Subcutaneous adipose tissue (tissue), 4 donors: ENCODE results near the gene RNF112. TPM values are rescaled to one million over a fixed set of nuclear protein-coding genes. Genes with fewer than 3 reads are reported as not detected.

Experiments used
- CTCF ChIP-seq: fragments of 450-650 bp; IDR thresholded peaks from one replicate; pipeline ENCODE4 v1.5.1; 2016; ENCODE audit warnings: low read depth, mild to moderate bottlenecking, control low read depth, antibody characterized with exemption, moderate library complexity
- total RNA-seq, 4 donors: library from RNA; depleted of rRNA; stranded (reverse); fragments of >200 nt; gene quantifications; one replicate each; pipeline ENCODE4 v1.1.0, GENCODE V29; 2016

Gene RNF112
- total RNA-seq, 4 donors from 2014 or later = 0.68 to 7.5 (median 1.0) TPM

- TF ChIP-seq CTCF = no peak
Observed at GRCh38 chr17:19407601-19408345, 3.3 kb upstream of the RNF112 start.

DNA sequence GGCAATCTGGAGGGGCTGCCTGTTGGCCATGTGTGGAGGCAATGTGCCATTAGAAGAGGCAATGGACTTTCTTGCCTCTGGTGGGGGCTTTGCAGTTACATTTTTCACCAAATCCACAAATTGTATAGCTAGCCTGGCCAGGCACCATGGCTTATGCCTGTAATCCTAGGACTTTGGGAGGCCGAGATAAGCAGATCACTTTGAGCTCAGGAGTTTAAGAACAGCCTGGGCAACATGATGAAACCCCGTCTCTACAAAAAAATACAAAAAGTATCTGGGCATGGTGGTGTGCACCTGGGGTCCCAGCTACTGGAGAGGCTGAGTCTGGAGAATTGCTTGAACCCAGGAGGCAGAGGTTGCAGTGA lies 2.7 kb upstream of the RNF112 start:
- TF ChIP-seq CTCF = no peak

- TF ChIP-seq CTCF = no peak
Observed at GRCh38 chr17:19409066-19409465, 2.0 kb upstream of the RNF112 start.

GRCh38 chr17:19409509-19409908 lies 1.5 kb upstream of the RNF112 start:
- TF ChIP-seq CTCF = no peak

DNA sequence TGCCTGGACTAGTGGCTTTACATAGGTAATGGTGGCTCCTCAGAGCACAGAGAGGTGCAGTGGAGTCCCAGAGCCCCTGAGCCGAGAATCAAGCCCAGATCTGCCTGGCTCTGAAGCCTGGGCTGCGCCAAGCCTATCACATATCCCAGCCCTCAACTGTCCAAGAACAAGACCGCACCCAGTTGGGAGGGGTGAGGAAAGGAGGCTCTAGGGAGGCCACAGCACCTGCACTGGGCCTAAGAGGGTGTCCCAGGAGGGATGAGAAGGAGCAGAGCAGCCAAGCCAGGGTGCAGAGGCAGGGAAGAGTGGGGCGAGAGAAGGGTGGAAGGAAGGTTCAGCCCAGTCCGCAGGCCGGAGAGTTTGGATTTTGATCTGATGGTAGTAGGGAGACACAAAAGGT lies 941 bp upstream of the RNF112 start:
- no peak for TF ChIP-seq CTCF

GRCh38 chr17:19411631-19412030 lies 599 bp downstream of the RNF112 start:
- no peak for TF ChIP-seq CTCF

GRCh38 chr17:19412510-19412909 lies 1.5 kb downstream of the RNF112 start:
- TF ChIP-seq CTCF = no peak
